Measurements from ENCODE around the gene GMPPA.

The GMPPA gene

GRCh38 chr2:219495531-219496122 lies 3.1 kb upstream of the GMPPA start:
- TF ChIP-seq CTCF (conservative IDR thresholded peaks at IDR 0.05) = peak; percentile 69
- TF ChIP-seq ZFX (IDR thresholded peaks at IDR 0.05) = no peak
- no peak overlapping the region for H3K27ac ChIP-seq

GRCh38 chr2:219496247-219496824 lies 2.4 kb upstream of the GMPPA start:
- no peak overlapping the region for H3K27ac ChIP-seq
- TF ChIP-seq CTCF (conservative IDR thresholded peaks at IDR 0.05) (no peak), ZFX (IDR thresholded peaks at IDR 0.05) (no peak)

GRCh38 chr2:219496825-219497494 lies 1.7 kb upstream of the GMPPA start:
- no peak overlapping the region for H3K27ac ChIP-seq

DNA sequence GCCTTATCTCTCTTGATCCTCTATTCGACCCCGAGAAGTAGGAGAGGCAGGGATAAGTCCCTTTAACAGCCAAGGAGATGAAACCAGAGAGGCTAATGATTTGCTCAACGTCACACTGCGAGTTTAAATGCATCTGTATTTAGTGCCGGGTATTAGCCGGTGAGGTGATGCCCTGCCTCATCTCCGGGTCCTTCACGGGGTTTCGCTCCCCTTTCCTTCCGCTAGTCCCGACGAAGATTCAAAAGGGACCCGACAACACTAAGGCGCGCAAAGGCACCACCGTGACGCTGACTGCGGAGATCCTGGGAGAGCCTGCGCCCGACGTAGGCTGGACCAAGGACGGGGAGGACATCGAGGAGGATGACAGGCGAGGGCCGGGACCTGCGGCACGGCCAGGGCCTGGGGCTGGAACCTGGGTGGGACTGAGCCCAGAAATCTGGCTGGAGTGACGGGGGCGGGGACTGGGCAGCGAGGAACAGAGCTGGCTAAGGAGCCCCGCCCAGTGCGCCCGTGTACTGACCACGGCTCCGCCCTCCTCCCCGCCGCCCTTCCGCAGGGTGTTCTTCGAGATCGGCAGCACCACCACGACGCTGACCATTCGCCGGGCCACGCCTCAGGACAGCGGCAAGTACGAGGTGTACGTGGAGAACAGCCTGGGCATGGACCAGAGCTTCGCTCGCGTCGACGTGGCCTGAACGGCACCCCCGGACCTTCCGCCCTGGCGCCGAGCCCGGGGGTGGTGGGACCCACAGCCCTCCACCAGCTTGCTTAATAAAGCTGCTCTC lies 1.0 kb upstream of the GMPPA start:
- TF ChIP-seq ZFX (IDR thresholded peaks at IDR 0.05) = no peak
- TF ChIP-seq CTCF (conservative IDR thresholded peaks at IDR 0.05) = no peak
- H3K27ac ChIP-seq = peak overlapping the region; percentile 78

More at GRCh38 chr2:219496825-219497494, 1.7 kb upstream of the GMPPA start:
- TF ChIP-seq ZFX (IDR thresholded peaks at IDR 0.05) (no peak), CTCF (conservative IDR thresholded peaks at IDR 0.05) (no peak)

GRCh38 chr2:219499058-219499307 lies 292 bp downstream of the GMPPA start:
- peak overlapping the region; percentile 78 for H3K27ac ChIP-seq
- TF ChIP-seq CTCF (conservative IDR thresholded peaks at IDR 0.05) = no peak
- TF ChIP-seq ZFX (IDR thresholded peaks at IDR 0.05) = no peak

DNA sequence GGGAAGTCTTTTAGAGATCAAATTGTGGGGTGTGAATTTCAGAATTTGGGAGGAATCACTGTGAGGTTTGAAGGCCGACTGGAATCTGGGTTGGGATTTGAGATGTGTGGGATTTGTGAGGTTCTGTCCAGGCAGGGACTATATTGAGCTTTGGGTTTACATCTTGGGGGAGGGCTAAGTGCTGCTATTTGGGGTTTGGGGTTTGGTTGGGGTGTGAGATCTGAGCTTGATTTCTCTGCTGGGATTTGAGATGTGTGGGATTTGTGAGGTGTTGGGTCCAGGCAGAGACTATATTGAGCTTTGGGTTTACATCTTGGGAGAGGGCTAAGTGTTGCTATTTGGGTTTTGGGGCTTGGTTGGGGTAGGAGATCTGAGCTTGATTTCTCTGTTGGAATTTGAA lies 864 bp downstream of the GMPPA start:
- no peak overlapping the region; the same call in 1 of the 2 replicates for H3K27ac ChIP-seq
- TF ChIP-seq CTCF (conservative IDR thresholded peaks at IDR 0.05) (no peak), ZFX (IDR thresholded peaks at IDR 0.05) (no peak)

GRCh38 chr2:219500135-219500534 lies 1.4 kb downstream of the GMPPA start:
- TF ChIP-seq CTCF (conservative IDR thresholded peaks at IDR 0.05) (no peak; the same call in 1 of the 2 replicates), ZFX (IDR thresholded peaks at IDR 0.05) (no peak)
- H3K27ac ChIP-seq = no peak overlapping the region
